ENCODE data around the gene PUS3. TPM values are rescaled to one million over a fixed set of nuclear protein-coding genes. Genes with fewer than 3 reads are reported as not detected.
"Not testable (repeated sequence)": the region's sequence is repeated elsewhere in the genome, so short reads cannot be mapped to it uniquely, and the experiment has no call there.

PUS3 gene
- total RNA-seq, 1 donor from 2014 or later = 14.8 TPM

- DNase-seq (ENCODE audit: low spot score) = no peak
Observed at GRCh38 chr11:125918140-125918840, 15.3 kb upstream of the PUS3 start.

GRCh38 chr11:125916683-125917347, 13.8 kb upstream of the PUS3 start:
- no peak for DNase-seq (ENCODE audit: low spot score)

- DNase-seq (ENCODE audit: low spot score) = not testable (repeated sequence)
Observed at GRCh38 chr11:125914601-125915000, 11.6 kb upstream of the PUS3 start.

DNA sequence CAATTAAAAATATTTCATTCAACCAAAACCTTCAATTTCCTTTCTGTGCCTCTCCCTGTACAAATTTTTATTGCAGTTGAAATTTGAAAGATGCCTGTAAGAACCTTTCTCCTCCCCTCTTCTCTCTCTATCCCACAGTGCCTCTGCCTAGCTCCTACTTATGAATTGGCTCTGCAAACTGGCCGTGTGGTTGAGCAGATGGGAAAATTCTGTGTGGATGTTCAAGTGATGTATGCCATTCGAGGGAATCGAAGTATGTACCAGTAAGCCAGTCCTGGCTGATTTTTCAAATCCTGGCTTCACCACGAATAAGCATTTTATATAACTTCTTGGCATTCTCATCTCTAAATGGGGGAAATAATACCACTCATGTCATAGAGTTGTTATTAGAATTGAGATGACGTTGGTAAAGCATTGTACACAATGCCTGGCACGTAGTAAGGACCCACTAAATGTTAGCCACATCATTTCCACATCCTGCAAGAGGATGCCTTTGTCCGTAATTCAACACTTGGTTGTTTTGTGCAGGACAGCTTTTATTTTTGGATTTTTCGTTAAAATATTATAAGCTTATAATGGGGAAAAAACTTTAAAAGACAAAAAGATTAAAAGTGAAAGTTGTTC, 7.3 kb upstream of the PUS3 start:
- no peak for DNase-seq (ENCODE audit: low spot score)

DNA sequence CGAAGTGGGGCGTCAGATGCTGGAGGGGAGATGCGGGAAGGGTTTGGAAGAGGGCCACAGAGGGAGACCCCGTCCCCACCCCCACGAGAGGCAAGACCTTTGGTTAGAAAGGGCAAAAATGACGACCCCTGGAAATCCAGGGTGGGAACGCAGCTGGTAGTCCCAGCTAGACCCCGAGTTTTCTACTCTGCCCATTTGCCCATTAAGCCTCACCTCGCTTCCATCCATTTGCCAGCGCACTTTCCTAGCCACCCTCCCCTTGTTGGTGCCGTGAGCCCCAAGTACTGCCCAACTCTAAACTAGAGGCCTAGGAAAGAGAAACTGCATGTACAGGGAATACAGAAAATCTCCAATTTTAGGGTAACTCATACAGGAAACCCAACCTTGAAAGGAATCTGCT, 1.7 kb upstream of the PUS3 start:
- no peak for DNase-seq (ENCODE audit: low spot score)

GRCh38 chr11:125903711-125904659, 979 bp upstream of the PUS3 start, which contains the start of gene DDX25:
Gene DDX25 (plus strand): TSS chr11:125904508. CDS start chr11:125904518, 10 bp downstream.
- no peak for DNase-seq (ENCODE audit: low spot score)

GRCh38 chr11:125902277-125902926, 604 bp downstream of the PUS3 start:
- DNase-seq (ENCODE audit: low spot score) = no peak

- DNase-seq (ENCODE audit: low spot score) = no peak
Observed at GRCh38 chr11:125901872-125902271, 1.1 kb downstream of the PUS3 start.

- DNase-seq (ENCODE audit: low spot score) = no peak
Observed at GRCh38 chr11:125892994-125893393, 10.0 kb downstream of the PUS3 start.

DNA sequence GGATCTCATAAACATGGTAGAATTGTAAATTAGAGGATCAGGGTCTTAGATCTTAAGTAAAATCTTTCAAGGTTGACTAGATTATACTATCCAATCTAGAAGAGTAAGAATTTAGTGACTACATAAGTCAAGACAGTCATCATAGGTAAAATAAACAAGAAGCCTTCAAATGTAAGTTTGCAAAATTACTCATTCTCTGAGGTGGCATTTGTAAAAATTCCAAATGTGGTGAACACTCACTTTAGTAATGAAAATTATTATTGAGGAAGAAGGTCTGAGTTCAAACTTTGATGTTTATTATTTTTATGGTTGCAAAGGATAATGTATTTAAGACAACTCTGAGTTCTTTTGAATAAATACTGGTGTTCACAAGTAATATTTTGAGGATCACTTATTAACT, 10.9 kb downstream of the PUS3 start:
- no peak for DNase-seq (ENCODE audit: low spot score)

GRCh38 chr11:125890447-125891100, 12.4 kb downstream of the PUS3 start:
- no peak for DNase-seq (ENCODE audit: low spot score)

- peak; percentile 93 for DNase-seq (ENCODE audit: low spot score)
Observed at GRCh38 chr11:125887373-125888324, 15.4 kb downstream of the PUS3 start, which contains the start of gene HYLS1. Gene HYLS1 (plus strand): TSS chr11:125887668. CDS start chr11:125899369, 11,701 bp downstream.

- no peak for DNase-seq (ENCODE audit: low spot score)
Observed at GRCh38 chr11:125886997-125887372, 16.0 kb downstream of the PUS3 start.

DNA sequence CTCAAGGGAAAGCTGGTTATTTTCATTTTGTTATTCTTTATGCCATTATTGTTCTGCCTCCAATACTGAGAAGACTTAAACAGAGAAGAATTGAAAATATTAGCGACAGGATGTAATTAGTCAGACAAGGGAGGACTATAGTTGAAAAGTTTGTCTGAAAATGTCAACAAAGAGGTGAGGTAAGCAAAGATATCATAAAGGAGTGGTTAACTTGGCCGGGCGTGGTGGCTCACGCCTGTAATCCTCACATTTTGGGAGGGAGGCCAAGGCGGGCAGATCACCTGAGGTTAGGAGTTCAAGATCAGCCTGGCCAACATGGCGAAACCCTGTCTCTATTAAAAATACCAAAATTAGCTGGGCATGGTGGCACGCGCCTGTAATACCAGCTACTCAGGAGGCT, 19.6 kb downstream of the PUS3 start:
- no peak for DNase-seq (ENCODE audit: low spot score)

DNA sequence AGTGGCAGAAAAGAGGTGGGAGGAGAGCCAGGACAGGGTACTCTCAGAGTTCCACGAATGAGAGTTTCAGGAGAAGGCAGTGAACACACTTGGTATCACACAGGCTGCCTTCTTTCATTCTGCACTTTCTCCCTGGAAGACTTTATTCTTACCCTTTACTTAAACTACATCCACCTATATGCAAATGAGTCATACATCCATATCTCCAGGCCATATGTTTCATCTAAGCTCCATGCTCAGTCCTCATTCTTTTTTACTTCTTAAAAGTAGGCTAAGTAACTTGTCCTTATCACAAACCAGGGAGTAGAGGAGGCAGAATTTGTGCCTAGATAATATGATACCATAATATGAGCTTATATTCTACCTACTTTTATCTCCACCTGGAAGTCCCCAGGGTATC, 21.7 kb downstream of the PUS3 start:
- DNase-seq (ENCODE audit: low spot score) = no peak

DNA sequence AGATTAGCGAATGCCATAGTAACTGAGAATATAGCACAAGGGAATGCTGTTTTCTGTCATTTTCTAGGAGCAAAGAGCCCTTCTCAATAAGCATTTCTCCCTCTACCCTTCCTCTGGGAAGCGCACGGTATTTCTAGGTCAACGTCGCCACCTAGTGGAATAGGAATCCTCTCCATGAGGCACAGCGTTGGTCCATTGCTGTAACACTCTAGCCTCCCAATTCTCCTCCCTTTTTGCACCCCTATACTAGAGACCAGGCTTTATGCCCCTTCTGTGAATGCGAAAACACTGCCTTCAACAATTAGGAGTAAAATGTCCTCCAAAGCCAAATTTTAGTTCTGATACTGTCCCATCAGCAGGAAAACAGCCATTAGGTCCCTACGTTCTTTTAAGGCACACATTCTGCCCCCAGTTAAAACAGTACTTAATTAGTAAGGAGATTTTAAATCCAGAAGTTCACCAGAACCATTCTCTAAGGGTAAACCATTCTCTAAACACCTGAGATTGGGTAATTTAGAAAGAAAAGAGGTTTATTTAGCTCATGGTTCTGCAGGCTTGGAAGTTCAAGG, 28.4 kb downstream of the PUS3 start:
- DNase-seq (ENCODE audit: low spot score) = peak; percentile 54

- no peak for DNase-seq (ENCODE audit: low spot score)
Observed at GRCh38 chr11:125873881-125874555, 29.0 kb downstream of the PUS3 start.

- no peak for DNase-seq (ENCODE audit: low spot score)
Observed at GRCh38 chr11:125872138-125872491, 30.9 kb downstream of the PUS3 start.
